ENCODE measurements around the gene NCAM2. TPM values are rescaled to one million over a fixed set of nuclear protein-coding genes. Genes with fewer than 3 reads are reported as not detected.

NCAM2 gene
- total and polyA plus RNA-seq, 2 donors: 2.8 to 20.1 TPM

DNA sequence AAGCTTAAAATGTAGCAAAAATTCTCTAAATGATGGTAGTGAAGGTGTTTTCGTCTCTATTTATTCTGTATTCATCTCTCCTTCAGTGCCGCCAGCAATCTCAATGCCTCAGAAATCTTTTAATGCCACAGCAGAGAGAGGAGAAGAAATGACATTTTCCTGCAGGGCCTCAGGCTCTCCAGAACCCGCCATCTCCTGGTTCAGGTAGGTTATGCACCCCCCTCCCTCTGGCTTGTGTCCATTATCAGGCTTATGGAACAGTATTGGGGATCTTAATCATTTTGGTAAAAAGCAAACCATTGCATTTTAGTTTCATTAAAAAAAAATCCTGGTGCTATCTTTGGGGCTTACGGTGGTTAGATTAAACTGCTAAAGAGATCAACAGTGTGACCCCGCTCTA lies 326.1 kb downstream of the NCAM2 start:
- Histone ChIP-seq H3K27ac (ENCODE audit: low read depth) (no peak overlapping the region), H3K4me1 (ENCODE audit: insufficient read depth) (no peaks in the 10 kb centered on the region), H3K4me3 (ENCODE audit: low read depth, low read length) (no peak overlapping the region), H3K36me3 (ENCODE audit: insufficient read depth) (no peaks in the 10 kb centered on the region)
- 86% methylated on average over 5 of the region's 5 CpGs for WGBS
- no peak for DNase-seq (ENCODE audit: extremely low spot score)

DNA sequence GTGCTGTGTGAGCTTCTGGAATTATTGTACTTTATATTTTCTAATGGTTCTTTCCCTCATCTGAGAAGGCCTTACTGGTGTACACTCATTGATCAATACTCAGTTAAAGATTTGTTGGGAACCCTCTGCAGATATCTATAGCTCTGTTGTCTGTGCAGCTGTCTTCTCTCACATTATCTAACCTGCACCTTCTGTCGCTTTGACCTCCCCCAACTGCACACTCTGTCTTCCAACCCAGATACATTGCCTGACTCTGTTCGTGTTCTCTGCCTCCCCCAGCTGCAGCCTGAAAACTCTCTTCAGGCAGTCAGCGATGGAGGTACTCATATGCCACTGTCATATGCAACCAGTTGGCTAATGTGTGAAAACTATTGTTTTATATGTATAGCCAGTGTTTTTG lies 334.3 kb downstream of the NCAM2 start:
- no peaks in the 10 kb centered on the region for H3K4me1 ChIP-seq (ENCODE audit: insufficient read depth)
- no peak overlapping the region for H3K4me3 ChIP-seq (ENCODE audit: low read depth, low read length)
- H3K27ac ChIP-seq (ENCODE audit: low read depth): no peak overlapping the region
- no peak for DNase-seq (ENCODE audit: extremely low spot score)
- H3K36me3 ChIP-seq (ENCODE audit: insufficient read depth): no peaks in the 10 kb centered on the region
- 84% methylated on average over 3 of the region's 3 CpGs for WGBS

DNA sequence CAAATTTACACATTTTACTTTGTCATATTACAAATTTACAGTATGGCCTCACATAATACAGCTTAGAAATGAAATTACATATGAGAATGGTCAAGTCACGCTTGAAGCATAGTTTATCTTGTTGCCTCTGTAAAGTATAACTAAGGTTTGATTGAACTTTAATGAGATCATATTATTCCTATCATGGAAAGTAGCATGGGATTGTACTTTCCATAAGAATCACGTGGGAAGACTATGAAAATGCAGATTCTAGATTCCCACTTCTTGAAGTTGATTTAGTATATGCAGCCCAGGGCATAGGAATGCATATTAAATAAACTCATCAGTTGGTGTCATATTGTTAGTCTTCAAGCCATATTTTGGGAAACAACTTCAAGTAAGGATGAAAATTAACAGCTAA lies 342.8 kb downstream of the NCAM2 start:
- WGBS: 92% methylated on average over 2 of the region's 2 CpGs
- no peak overlapping the region for H3K4me3 ChIP-seq (ENCODE audit: low read depth, low read length)
- no peak overlapping the region for H3K27ac ChIP-seq (ENCODE audit: low read depth)
- DNase-seq (ENCODE audit: extremely low spot score): no peak
- H3K36me3 ChIP-seq (ENCODE audit: insufficient read depth): no peaks in the 10 kb centered on the region
- H3K4me1 ChIP-seq (ENCODE audit: insufficient read depth): no peaks in the 10 kb centered on the region

GRCh38 chr21:21345296-21345695 lies 347.1 kb downstream of the NCAM2 start:
- Histone ChIP-seq H3K4me3 (ENCODE audit: low read depth, low read length) (no peak overlapping the region), H3K4me1 (ENCODE audit: insufficient read depth) (no peaks in the 10 kb centered on the region)
- 83% methylated on average over 1 of the region's 1 CpG for WGBS

DNA sequence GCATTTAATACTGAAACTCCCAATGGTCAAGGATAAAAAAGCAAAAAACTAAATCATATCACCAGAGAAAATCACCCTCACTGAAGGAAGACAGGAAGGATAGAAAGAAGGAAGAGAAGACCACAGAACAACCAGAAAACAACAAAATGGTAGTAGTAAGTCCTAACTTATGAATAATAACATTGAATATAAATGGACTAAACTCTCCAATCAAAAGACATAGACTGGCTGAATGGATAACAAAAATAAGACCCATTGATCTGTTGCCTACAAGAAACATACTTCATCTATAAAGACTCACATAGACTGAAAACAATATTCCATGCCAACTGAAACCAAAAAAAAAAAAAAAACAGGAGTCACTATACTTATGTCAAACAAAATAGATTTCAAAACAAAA lies 347.7 kb downstream of the NCAM2 start:
- Histone ChIP-seq H3K4me1 (ENCODE audit: insufficient read depth) (no peaks in the 10 kb centered on the region), H3K4me3 (ENCODE audit: low read depth, low read length) (no peak overlapping the region), H3K27ac (ENCODE audit: low read depth) (no peak overlapping the region), H3K36me3 (ENCODE audit: insufficient read depth) (no peaks in the 10 kb centered on the region)
- DNase-seq (ENCODE audit: extremely low spot score): no peak

More at GRCh38 chr21:21345296-21345695, 347.1 kb downstream of the NCAM2 start:
- H3K36me3 ChIP-seq (ENCODE audit: insufficient read depth): no peaks in the 10 kb centered on the region
- no peak for DNase-seq (ENCODE audit: extremely low spot score)
- no peak overlapping the region for H3K27ac ChIP-seq (ENCODE audit: low read depth)

GRCh38 chr21:21366277-21366676 lies 368.1 kb downstream of the NCAM2 start:
- Histone ChIP-seq H3K27ac (ENCODE audit: low read depth) (no peak overlapping the region), H3K4me1 (ENCODE audit: insufficient read depth) (no peaks in the 10 kb centered on the region), H3K4me3 (ENCODE audit: low read depth, low read length) (no peak overlapping the region), H3K36me3 (ENCODE audit: insufficient read depth) (no peaks in the 10 kb centered on the region)
- DNase-seq (ENCODE audit: extremely low spot score): no peak

DNA sequence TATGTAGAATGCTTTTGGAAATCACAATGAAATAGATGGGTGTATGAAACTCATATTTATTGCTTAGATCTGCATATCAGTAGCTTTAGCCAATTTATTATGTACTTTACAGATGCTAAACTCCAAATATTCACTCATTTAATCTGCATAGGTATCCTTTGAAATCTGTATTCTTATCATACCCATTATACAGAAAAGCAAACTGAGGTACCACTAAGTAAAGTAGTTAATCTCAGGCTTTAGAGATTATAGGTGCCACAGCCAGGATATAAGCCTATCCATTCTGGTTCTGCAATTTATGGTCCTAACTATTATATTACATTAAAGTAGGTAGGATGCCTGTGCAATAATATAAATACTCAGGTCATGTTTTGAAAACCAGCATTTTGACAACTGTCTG lies 369.4 kb downstream of the NCAM2 start:
- no peak for DNase-seq (ENCODE audit: extremely low spot score)
- no peaks in the 10 kb centered on the region for H3K4me1 ChIP-seq (ENCODE audit: insufficient read depth)
- no peak overlapping the region for H3K4me3 ChIP-seq (ENCODE audit: low read depth, low read length)
- H3K27ac ChIP-seq (ENCODE audit: low read depth): no peak overlapping the region
- H3K36me3 ChIP-seq (ENCODE audit: insufficient read depth): no peaks in the 10 kb centered on the region

DNA sequence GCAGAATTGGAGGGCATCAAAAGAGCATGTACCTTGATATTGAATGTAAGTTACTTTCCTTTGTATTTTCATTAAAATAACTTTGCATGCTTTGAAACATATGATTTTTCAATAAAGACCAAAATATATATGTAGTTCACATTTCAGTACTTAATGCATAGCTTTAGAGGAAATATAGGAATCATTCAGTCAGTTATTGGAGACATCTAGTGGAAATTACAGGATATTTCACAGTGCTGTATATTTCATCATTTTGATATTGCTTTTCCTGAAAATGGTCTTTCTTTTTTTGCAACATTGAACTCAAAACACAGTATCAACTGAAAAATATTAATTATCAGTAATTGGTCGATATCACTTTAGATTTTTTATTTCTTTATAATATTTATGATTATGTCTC lies 375.8 kb downstream of the NCAM2 start:
- H3K36me3 ChIP-seq (ENCODE audit: insufficient read depth): no peaks in the 10 kb centered on the region
- no peak overlapping the region for H3K27ac ChIP-seq (ENCODE audit: low read depth)
- H3K4me3 ChIP-seq (ENCODE audit: low read depth, low read length): no peak overlapping the region
- WGBS: 57% methylated on average over 1 of the region's 1 CpG
- no peak for DNase-seq (ENCODE audit: extremely low spot score)
- no peaks in the 10 kb centered on the region for H3K4me1 ChIP-seq (ENCODE audit: insufficient read depth)

GRCh38 chr21:21383126-21383525 lies 384.9 kb downstream of the NCAM2 start:
- no peak for DNase-seq (ENCODE audit: extremely low spot score)
- no peak overlapping the region for H3K27ac ChIP-seq (ENCODE audit: low read depth)
- no peaks in the 10 kb centered on the region for H3K36me3 ChIP-seq (ENCODE audit: insufficient read depth)
- no peaks in the 10 kb centered on the region for H3K4me1 ChIP-seq (ENCODE audit: insufficient read depth)
- no peak overlapping the region for H3K4me3 ChIP-seq (ENCODE audit: low read depth, low read length)
- 79% methylated on average over 3 of the region's 3 CpGs for WGBS

- no peak overlapping the region for H3K4me3 ChIP-seq (ENCODE audit: low read depth, low read length)
- no peak for DNase-seq (ENCODE audit: extremely low spot score)
- H3K4me1 ChIP-seq (ENCODE audit: insufficient read depth): no peaks in the 10 kb centered on the region
- H3K36me3 ChIP-seq (ENCODE audit: insufficient read depth): no peaks in the 10 kb centered on the region
- WGBS: 90% methylated on average over 3 of the region's 3 CpGs
- H3K27ac ChIP-seq (ENCODE audit: low read depth): no peak overlapping the region
Measured at GRCh38 chr21:21384977-21385376, 386.8 kb downstream of the NCAM2 start.

- Histone ChIP-seq H3K4me1 (ENCODE audit: insufficient read depth) (no peaks in the 10 kb centered on the region), H3K36me3 (ENCODE audit: insufficient read depth) (no peaks in the 10 kb centered on the region), H3K4me3 (ENCODE audit: low read depth, low read length) (no peak overlapping the region), H3K27ac (ENCODE audit: low read depth) (no peak overlapping the region)
- 78% methylated on average over 3 of the region's 3 CpGs for WGBS
- DNase-seq (ENCODE audit: extremely low spot score): no peak
Measured at GRCh38 chr21:21385404-21385803, 387.2 kb downstream of the NCAM2 start.

DNA sequence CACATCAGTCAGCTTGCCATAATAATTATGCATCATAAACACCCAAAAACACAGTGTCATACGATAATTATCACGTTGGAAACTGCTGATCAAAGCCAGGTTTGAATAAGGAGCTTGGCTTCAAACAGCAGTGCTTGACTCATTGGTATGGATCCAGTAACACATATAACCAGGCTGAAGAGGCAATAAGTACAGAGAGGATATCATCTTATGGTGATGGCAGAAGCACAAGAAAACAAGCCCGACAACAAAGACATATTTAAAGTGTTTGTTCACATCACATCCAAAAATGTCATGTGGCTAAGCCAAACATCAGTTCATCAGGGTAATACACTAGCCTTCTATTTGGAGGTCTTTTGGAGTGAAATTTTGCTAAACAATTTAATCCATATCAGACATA lies 389.7 kb downstream of the NCAM2 start:
- Histone ChIP-seq H3K27ac (ENCODE audit: low read depth) (no peak overlapping the region), H3K4me1 (ENCODE audit: insufficient read depth) (no peaks in the 10 kb centered on the region), H3K36me3 (ENCODE audit: insufficient read depth) (no peaks in the 10 kb centered on the region), H3K4me3 (ENCODE audit: low read depth, low read length) (no peak overlapping the region)
- 68% methylated on average over 3 of the region's 3 CpGs for WGBS
- no peak for DNase-seq (ENCODE audit: extremely low spot score)

- Histone ChIP-seq H3K27ac (ENCODE audit: low read depth) (no peak overlapping the region), H3K4me3 (ENCODE audit: low read depth, low read length) (no peak overlapping the region), H3K4me1 (ENCODE audit: insufficient read depth) (no peaks in the 10 kb centered on the region), H3K36me3 (ENCODE audit: insufficient read depth) (no peaks in the 10 kb centered on the region)
- no peak for DNase-seq (ENCODE audit: extremely low spot score)
Measured at GRCh38 chr21:21394064-21394463, 395.9 kb downstream of the NCAM2 start.

GRCh38 chr21:21396424-21396823 lies 398.2 kb downstream of the NCAM2 start:
- Histone ChIP-seq H3K27ac (ENCODE audit: low read depth) (no peak overlapping the region), H3K4me3 (ENCODE audit: low read depth, low read length) (no peak overlapping the region), H3K36me3 (ENCODE audit: insufficient read depth) (no peaks in the 10 kb centered on the region), H3K4me1 (ENCODE audit: insufficient read depth) (no peaks in the 10 kb centered on the region)
- no peak for DNase-seq (ENCODE audit: extremely low spot score)
- WGBS: 89% methylated on average over 4 of the region's 4 CpGs

DNA sequence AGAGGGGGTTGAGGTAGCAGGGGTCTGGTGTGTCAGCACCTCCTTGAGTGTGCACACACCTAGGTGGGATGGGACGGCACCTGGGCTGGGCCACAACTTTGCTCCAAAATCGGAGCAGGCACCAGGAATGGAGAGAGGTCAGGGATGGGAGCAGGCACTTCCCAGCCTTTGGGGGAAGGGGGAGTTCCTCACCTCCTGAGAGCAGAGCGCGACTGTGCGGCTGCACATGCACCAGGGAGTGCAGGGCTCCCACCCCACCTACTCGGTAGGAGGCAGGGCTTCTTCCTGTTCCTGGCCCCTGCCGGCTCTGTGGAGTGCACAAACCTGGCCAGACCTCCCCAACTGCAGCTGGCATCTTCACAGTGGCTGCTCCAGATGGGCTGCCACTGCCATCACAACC lies 399.3 kb downstream of the NCAM2 start:
- Histone ChIP-seq H3K4me3 (ENCODE audit: low read depth, low read length) (no peak overlapping the region), H3K4me1 (ENCODE audit: insufficient read depth) (no peaks in the 10 kb centered on the region), H3K27ac (ENCODE audit: low read depth) (no peak overlapping the region), H3K36me3 (ENCODE audit: insufficient read depth) (no peaks in the 10 kb centered on the region)
- 96% methylated on average over 7 of the region's 7 CpGs for WGBS
- no peak for DNase-seq (ENCODE audit: extremely low spot score)

Measured in urinary bladder (tissue), 4 donors.